CD14-positive monocyte (primary cell): ENCODE data around the gene DLD. TPM values are rescaled to one million over a fixed set of nuclear protein-coding genes. Genes with fewer than 3 reads are reported as not detected.
A peak's percentile ranks its signal among the peaks of the same experiment; 100 is the strongest.
"Not testable (repeated sequence)": the region's sequence is repeated elsewhere in the genome, so short reads cannot be mapped to it uniquely, and the experiment has no call there.

Experiments used
- DNase-seq, 3 donors: peaks; one replicate each; pipeline ENCODE4 v3.0.0-alpha.2; 2011 to 2022
- H2AFZ ChIP-seq: 2 replicates; pipeline ENCODE4 v1.6.0; 2012; ENCODE audit warnings: mild to moderate bottlenecking, low read depth, low read length, inconsistent platforms; ENCODE audit not compliant: insufficient read depth, poor library complexity, severe bottlenecking
- H3K27ac ChIP-seq, 2 donors: 1 replicate in 1 of 2; 2 replicates in 1 of 2; pipeline ENCODE4 v1.5.1; 2012 to 2013; ENCODE audit warnings: low read length in 2 of 2, control low read depth in 1 of 2, inconsistent platforms in 1 of 2, low read depth in 1 of 2, mild to moderate bottlenecking in 1 of 2
- H3K27me3 ChIP-seq, 2 donors: one replicate each; pipeline versions ENCODE4 v1.6.0 to v1.6.1; 2011 to 2013; ENCODE audit warnings: low read length in 2 of 2; ENCODE audit not compliant: control insufficient read depth in 2 of 2, insufficient read depth in 2 of 2
- H3K36me3 ChIP-seq, 2 donors: replicated peaks in 1 of 2; 1 replicate in 1 of 2; 2 replicates in 1 of 2; pipeline versions ENCODE4 v1.5.1 to v1.6.1; 2012 to 2013; ENCODE audit warnings: low read length in 2 of 2, control low read depth in 1 of 2, inconsistent platforms in 1 of 2, mild to moderate bottlenecking in 1 of 2; ENCODE audit not compliant: insufficient read depth in 2 of 2, control insufficient read depth in 1 of 2
- H3K4me1 ChIP-seq, 2 donors: 1 replicate in 1 of 2; 2 replicates in 1 of 2; pipeline versions ENCODE4 v1.5.1 to v1.6.1; 2012 to 2013; ENCODE audit warnings: low read length in 2 of 2, control low read depth in 1 of 2, inconsistent platforms in 1 of 2, mild to moderate bottlenecking in 1 of 2, moderate library complexity in 1 of 2; ENCODE audit not compliant: insufficient read depth in 2 of 2, control insufficient read depth in 1 of 2
- H3K4me2 ChIP-seq: replicated peaks from 2 replicates; pipeline ENCODE3; 2012; ENCODE audit warnings: low read length, moderate library complexity, mild to moderate bottlenecking; ENCODE audit not compliant: poor library complexity, severe bottlenecking; ENCODE audit errors: extremely low read depth
- H3K4me3 ChIP-seq, 3 experiments: fragments of 200-600 bp in 1 of 3; sonication (generic) in 1 of 3; replicated peaks in 1 of 3; 1 replicate in 2 of 3; 2 replicates in 1 of 3; pipeline ENCODE4 v1.5.1; 2011 to 2013; ENCODE audit warnings: low read length in 3 of 3, mild to moderate bottlenecking in 3 of 3, control low read depth in 2 of 3, low read depth in 2 of 3, inconsistent platforms in 1 of 3, moderate library complexity in 1 of 3
- H3K79me2 ChIP-seq: 2 replicates; pipeline ENCODE4 v1.6.0; 2012; ENCODE audit warnings: mild to moderate bottlenecking, control low read depth, inconsistent platforms, low read length, moderate library complexity; ENCODE audit not compliant: insufficient read depth
- H3K9ac ChIP-seq: 2 replicates; pipeline ENCODE4 v1.6.0; 2017; ENCODE audit warnings: low read length, mild to moderate bottlenecking; ENCODE audit not compliant: insufficient read depth, poor library complexity, severe bottlenecking
- H3K9me3 ChIP-seq, 2 donors: replicated peaks in 1 of 2; 1 replicate in 1 of 2; 2 replicates in 1 of 2; pipeline versions ENCODE4 v1.5.1 to v1.6.1; 2012 to 2013; ENCODE audit warnings: low read length in 2 of 2, control low read depth in 1 of 2; ENCODE audit not compliant: control insufficient read depth in 1 of 2, insufficient read depth in 1 of 2
- H4K20me1 ChIP-seq: 2 replicates; pipeline ENCODE4 v1.6.0; 2012; ENCODE audit warnings: mild to moderate bottlenecking, low read length, control low read depth, moderate library complexity; ENCODE audit not compliant: insufficient read depth
- H3K27ac Mint-ChIP-seq, 7 donors: one replicate each; pipeline ENCODE4 v1.8.0; 2020; ENCODE audit warnings: mild to moderate bottlenecking in 7 of 7, mixed read lengths in 7 of 7, moderate library complexity in 6 of 7, inconsistent platforms in 2 of 7
- H3K27me3 Mint-ChIP-seq, 3 donors: one replicate each; pipeline ENCODE4 v1.8.0; 2021 to 2022; ENCODE audit warnings: low read depth in 3 of 3, mild to moderate bottlenecking in 3 of 3, mixed read lengths in 3 of 3, moderate library complexity in 3 of 3, inconsistent platforms in 1 of 3
- H3K36me3 Mint-ChIP-seq, 2 donors: one replicate each; pipeline ENCODE4 v1.8.0; 2020; ENCODE audit warnings: mixed read lengths in 2 of 2, inconsistent platforms in 1 of 2, mild to moderate bottlenecking in 1 of 2
- H3K4me1 Mint-ChIP-seq: one replicate; pipeline ENCODE4 v1.8.0; 2020; ENCODE audit warnings: mild to moderate bottlenecking, mixed read lengths
- H3K4me3 Mint-ChIP-seq, 2 donors: one replicate each; pipeline ENCODE4 v1.8.0; 2020; ENCODE audit warnings: mild to moderate bottlenecking in 2 of 2, mixed read lengths in 2 of 2, moderate library complexity in 1 of 2
- H3K9me3 Mint-ChIP-seq, 7 donors: one replicate each; pipeline ENCODE4 v1.8.0; 2020 to 2022; ENCODE audit warnings: mixed read lengths in 7 of 7, mild to moderate bottlenecking in 6 of 7, moderate library complexity in 6 of 7, inconsistent platforms in 2 of 7
- WGBS: methylation state at CpG from one replicate; pipeline ENCODE4 v1.1.5; 2013; ENCODE audit warnings: missing lambda C conversion rate; ENCODE audit not compliant: insufficient coverage; 5-methylcytosine and 5-hydroxymethylcytosine counted together
- intact Hi-C, 2 donors: fragments of 100-400 bp; cut with micrococcal nuclease; formaldehyde crosslinking; loops; one replicate each; pipeline versions ENCODE4 v1.15.0 to v1.15.1; 2023
- polyA plus RNA-seq, 3 donors: library from polyadenylated mRNA; depleted of rRNA in 1 of 3; unstranded in 2 of 3; stranded (reverse) in 1 of 3; fragments of 300-500 nt in 2 of 3; fragments of >200 nt in 1 of 3; fragmentation: Illumina TruSeq in 2 of 3; gene quantifications; 1 replicate in 2 of 3; 2 replicates in 1 of 3; pipeline ENCODE4 v1.2.3, GENCODE V29; 2012 to 2021
- TF ChIP-seq, protein P1 (sequence below): fragments of 200-600 bp; IDR thresholded peaks from one replicate; pipeline ENCODE4 v1.8.0; 2022; ENCODE audit warnings: antibody characterized with exemption, mild to moderate bottlenecking

Gene DLD
- polyA plus RNA-seq, 3 donors = 54.5 to 73.6 (median 70.1) TPM

DNA sequence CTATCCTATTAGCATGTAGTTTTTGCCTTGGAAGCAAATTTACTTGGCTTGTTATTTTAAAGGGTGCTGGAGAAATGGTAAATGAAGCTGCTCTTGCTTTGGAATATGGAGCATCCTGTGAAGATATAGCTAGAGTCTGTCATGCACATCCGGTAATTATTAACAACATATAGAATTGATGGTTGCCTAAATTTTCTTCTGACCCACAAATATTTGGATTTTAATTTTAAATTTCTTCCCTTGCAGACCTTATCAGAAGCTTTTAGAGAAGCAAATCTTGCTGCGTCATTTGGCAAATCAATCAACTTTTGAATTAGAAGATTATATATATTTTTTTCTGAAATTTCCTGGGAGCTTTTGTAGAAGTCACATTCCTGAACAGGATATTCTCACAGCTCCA, 28.0 kb downstream of the DLD start:
- no peaks in the 10 kb centered on the region for H3K27me3 Mint-ChIP-seq
- H3K27ac Mint-ChIP-seq = peak overlapping the region in 1 of 7 donors; percentile 2
- Histone ChIP-seq H3K4me2 (no peak overlapping the region), H2AFZ (no peak overlapping the region), H3K27me3 (no peaks in the 10 kb centered on the region), H4K20me1 (peaks cover 14% of the 10 kb centered on the region), H3K27ac (no peak overlapping the region), H3K4me1 (peaks cover 6 to 16% of the 10 kb centered on the region in 2 donors), H3K79me2 (peaks cover 5% of the 10 kb centered on the region), H3K9me3 (no peaks in the 10 kb centered on the region), H3K9ac (no peak overlapping the region), H3K4me3 (no peak overlapping the region), H3K36me3 (peaks cover 67 to 84% of the 10 kb centered on the region in 2 donors)
- WGBS = no CpG with 5 or more reads among the region's 2 CpGs
- no peak overlapping the region for H3K4me3 Mint-ChIP-seq
- TF ChIP-seq, protein P1, sequence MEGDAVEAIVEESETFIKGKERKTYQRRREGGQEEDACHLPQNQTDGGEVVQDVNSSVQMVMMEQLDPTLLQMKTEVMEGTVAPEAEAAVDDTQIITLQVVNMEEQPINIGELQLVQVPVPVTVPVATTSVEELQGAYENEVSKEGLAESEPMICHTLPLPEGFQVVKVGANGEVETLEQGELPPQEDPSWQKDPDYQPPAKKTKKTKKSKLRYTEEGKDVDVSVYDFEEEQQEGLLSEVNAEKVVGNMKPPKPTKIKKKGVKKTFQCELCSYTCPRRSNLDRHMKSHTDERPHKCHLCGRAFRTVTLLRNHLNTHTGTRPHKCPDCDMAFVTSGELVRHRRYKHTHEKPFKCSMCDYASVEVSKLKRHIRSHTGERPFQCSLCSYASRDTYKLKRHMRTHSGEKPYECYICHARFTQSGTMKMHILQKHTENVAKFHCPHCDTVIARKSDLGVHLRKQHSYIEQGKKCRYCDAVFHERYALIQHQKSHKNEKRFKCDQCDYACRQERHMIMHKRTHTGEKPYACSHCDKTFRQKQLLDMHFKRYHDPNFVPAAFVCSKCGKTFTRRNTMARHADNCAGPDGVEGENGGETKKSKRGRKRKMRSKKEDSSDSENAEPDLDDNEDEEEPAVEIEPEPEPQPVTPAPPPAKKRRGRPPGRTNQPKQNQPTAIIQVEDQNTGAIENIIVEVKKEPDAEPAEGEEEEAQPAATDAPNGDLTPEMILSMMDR = no peak
- H3K9me3 Mint-ChIP-seq = peaks cover 0 to 2% (median 0%) of the 10 kb centered on the region in 7 donors
- DNase-seq = no peak
- intact Hi-C loops = no loop called here
- peaks cover 29% of the 10 kb centered on the region for H3K4me1 Mint-ChIP-seq
- peaks cover 72 to 82% of the 10 kb centered on the region in 2 donors for H3K36me3 Mint-ChIP-seq

DNA sequence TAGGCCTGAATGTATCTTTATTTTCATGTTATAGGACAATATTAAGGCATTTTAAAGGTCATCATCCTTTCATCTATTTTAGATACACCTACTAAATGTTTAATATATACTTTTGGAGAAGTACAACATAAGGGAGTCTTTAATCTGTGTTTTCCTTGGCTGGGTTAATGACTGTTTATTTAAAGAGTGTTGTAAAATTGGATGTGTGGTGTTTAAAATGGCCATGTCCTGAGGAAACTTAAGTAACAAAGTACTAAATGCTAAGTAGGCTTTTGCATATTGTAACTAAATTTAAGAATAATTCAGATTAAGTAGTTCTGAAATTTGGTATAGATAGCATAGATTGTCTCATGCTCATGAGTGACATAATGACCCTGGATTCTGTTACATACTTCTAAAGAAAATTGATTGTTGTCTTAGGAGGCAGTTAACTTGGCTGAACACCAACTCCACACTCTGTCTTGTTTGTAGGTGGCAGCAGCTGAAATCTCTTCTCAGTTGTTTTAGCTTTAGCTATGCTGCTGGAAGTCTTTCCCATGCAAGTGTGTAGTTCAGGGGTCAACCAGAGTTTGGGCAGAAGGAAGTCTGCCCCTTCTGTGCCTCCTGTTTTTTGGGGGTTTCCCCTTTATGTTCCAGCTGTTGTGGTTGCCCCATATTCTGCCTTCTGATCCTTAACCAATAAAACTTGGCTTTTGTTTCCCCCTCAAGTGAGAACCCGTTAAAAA, 29.2 kb downstream of the DLD start:
- intact Hi-C loops = no loop called here
- no peak for DNase-seq
- H3K4me1 ChIP-seq = peaks cover 12 to 17% of the 10 kb centered on the region in 2 donors
- H3K9me3 ChIP-seq = no peaks in the 10 kb centered on the region
- Mint-ChIP-seq H3K4me1 (peaks cover 31% of the 10 kb centered on the region), H3K27me3 (no peaks in the 10 kb centered on the region), H3K27ac (peak overlapping the region in 3 of 7 donors; percentile 2 to 20 (median 7)), H3K36me3 (peaks cover 71 to 84% of the 10 kb centered on the region in 2 donors), H3K4me3 (no peak overlapping the region), H3K9me3 (peaks cover 0 to 2% (median 0%) of the 10 kb centered on the region in 7 donors)
- H3K36me3 ChIP-seq = peaks cover 67 to 89% of the 10 kb centered on the region in 2 donors
- no peaks in the 10 kb centered on the region for H3K79me2 ChIP-seq
- H3K4me2 ChIP-seq = no peak overlapping the region
- peaks cover 11% of the 10 kb centered on the region for H4K20me1 ChIP-seq
- H2AFZ ChIP-seq = no peak overlapping the region
- H3K4me3 ChIP-seq = no peak overlapping the region
- no peaks in the 10 kb centered on the region for H3K27me3 ChIP-seq
- H3K9ac ChIP-seq = no peak overlapping the region
- WGBS = no CpG with 5 or more reads among the region's 1 CpG
- peak overlapping the region in 1 of 2 donors; percentile 12 for H3K27ac ChIP-seq
- TF ChIP-seq, protein P1 = no peak

DNA sequence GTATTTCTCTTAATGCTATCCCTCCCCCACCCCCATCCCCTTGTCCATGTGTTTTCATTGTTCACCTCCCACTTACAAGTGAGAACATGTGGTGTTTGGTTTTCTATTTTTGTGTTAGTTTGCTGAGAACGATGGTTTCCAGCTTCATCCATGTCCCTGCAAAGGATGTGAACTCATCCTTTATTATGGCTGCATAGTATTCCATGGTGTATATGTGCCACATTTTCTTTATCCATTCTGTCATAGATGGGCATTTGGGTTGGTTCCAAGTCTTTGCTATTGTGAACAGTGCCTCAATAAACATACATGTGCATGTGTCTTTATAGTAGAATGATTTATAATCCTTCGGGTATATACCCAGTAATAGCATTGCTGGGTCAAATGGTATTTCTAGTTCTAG, 30.8 kb downstream of the DLD start:
- DNase-seq, H3K9me3 Mint-ChIP-seq, H3K27ac Mint-ChIP-seq, intact Hi-C loops, H3K4me3 Mint-ChIP-seq, H3K9ac ChIP-seq, H3K4me2 ChIP-seq, H3K4me3 ChIP-seq, H3K79me2 ChIP-seq, H3K27ac ChIP-seq, H2AFZ ChIP-seq, H3K27me3 Mint-ChIP-seq, H3K27me3 ChIP-seq, H3K9me3 ChIP-seq: not testable (repeated sequence)
- no CpG with 5 or more reads among the region's 2 CpGs for WGBS
- Histone ChIP-seq H3K36me3 (peaks cover 65 to 90% of the 10 kb centered on the region in 2 donors), H4K20me1 (peaks cover 11% of the 10 kb centered on the region), H3K4me1 (peaks cover 14% of the 10 kb centered on the region in 2 donors)
- Mint-ChIP-seq H3K36me3 (peaks cover 76 to 87% of the 10 kb centered on the region in 2 donors), H3K4me1 (peaks cover 28% of the 10 kb centered on the region)
